GM19438 (cell line): ENCODE data around the gene RBM38.
"Not testable (repeated sequence)": the region's sequence is repeated elsewhere in the genome, so short reads cannot be mapped to it uniquely, and the experiment has no call there.

Source experiments
- ATAC-seq: cut with Tn5 transposase; IDR thresholded peaks from one replicate; pipeline ENCODE4 v1.9.1; 2021; ENCODE audit warnings: low read depth; ENCODE audit not compliant: unreplicated experiment

The RBM38 gene

GRCh38 chr20:57416296-57417022 lies 25.3 kb downstream of the RBM38 start:
- no peak for ATAC-seq

- no peak for ATAC-seq
Observed at GRCh38 chr20:57417051-57417689, 26.0 kb downstream of the RBM38 start.

- no peak for ATAC-seq
Observed at GRCh38 chr20:57417830-57418780, 26.9 kb downstream of the RBM38 start.

GRCh38 chr20:57419479-57419878 lies 28.3 kb downstream of the RBM38 start:
- ATAC-seq: not testable (repeated sequence)

- ATAC-seq: no peak
Observed at GRCh38 chr20:57420571-57421252, 29.5 kb downstream of the RBM38 start.

GRCh38 chr20:57421253-57422220 lies 30.3 kb downstream of the RBM38 start:
- ATAC-seq: no peak

GRCh38 chr20:57422254-57422653 lies 31.1 kb downstream of the RBM38 start:
- ATAC-seq: no peak

GRCh38 chr20:57425150-57426013 lies 34.2 kb downstream of the RBM38 start:
- peak; percentile 45 for ATAC-seq

GRCh38 chr20:57426271-57426689 lies 35.1 kb downstream of the RBM38 start:
- no peak for ATAC-seq

- ATAC-seq: no peak
Observed at GRCh38 chr20:57426831-57427230, 35.6 kb downstream of the RBM38 start.

- no peak for ATAC-seq
Observed at GRCh38 chr20:57428324-57429158, 37.3 kb downstream of the RBM38 start.

- no peak for ATAC-seq
Observed at GRCh38 chr20:57429159-57429496, 37.9 kb downstream of the RBM38 start.

GRCh38 chr20:57429580-57430200 lies 38.5 kb downstream of the RBM38 start:
- no peak for ATAC-seq

GRCh38 chr20:57430201-57430596 lies 39.0 kb downstream of the RBM38 start:
- not testable (repeated sequence) for ATAC-seq

- no peak for ATAC-seq
Observed at GRCh38 chr20:57431539-57431835, 40.3 kb downstream of the RBM38 start.

GRCh38 chr20:57432480-57432861 lies 41.3 kb downstream of the RBM38 start:
- ATAC-seq: no peak

- peak; percentile 93 for ATAC-seq
Observed at GRCh38 chr20:57432862-57433491, 41.8 kb downstream of the RBM38 start.
